K562 (cell line): ENCODE results near the gene GET3. TPM values are rescaled to one million over a fixed set of nuclear protein-coding genes. Genes with fewer than 3 reads are reported as not detected.

Source experiments
- ATAC-seq: fragments of 200-7000 bp; cut with Tn5 transposase; 3 replicates; pipeline ENCODE4 v1.9.1; 2020; ENCODE audit warnings: moderate library complexity
- BruUV-seq: library from RNA; stranded (reverse); fragments of 400-500 nt; replicated peaks from 2 replicates; lab custom pipeline; 2021; lab: Mats Ljungman, UMichigan
- CTCF ChIA-PET: fragments of 300-600 bp; formaldehyde crosslinking; extraction: SDS; loops from one replicate; lab custom pipeline; 2021; ENCODE audit warnings: low intra/inter-chr PET ratio; lab: Yijun Ruan, JAX
- POLR2A ChIA-PET: fragments of 300-600, 350-650 bp; sonication (Branson Sonifier 250); formaldehyde crosslinking; extraction: SDS; loops from one replicate; lab custom pipeline; 2021; ENCODE audit warnings: antibody characterized with exemption, inconsistent platforms; lab: Yijun Ruan, JAX
- DNase-seq, 4 experiments: peaks; one replicate each; pipeline versions ENCODE4 v3.0.0 to v3.0.0-alpha.2; 2011 to 2018; ENCODE audit warnings: low spot score in 3 of 4, mixed read lengths in 3 of 4; ENCODE audit errors: extremely low read depth in 1 of 4
- FAIRE-seq: peaks from 2 replicates; lab custom pipeline; 2011; peaks lifted over from hg19 to GRCh38; lab: Jason Lieb, UNC
- H2AFZ ChIP-seq: 2 replicates; pipeline ENCODE4 v1.6.0; 2011; ENCODE audit warnings: low read depth, low read length, control low read depth, inconsistent platforms
- H3K27ac ChIP-seq: fragments of 200-600 bp; 3 replicates; pipeline ENCODE4 v1.8.0; 2011; ENCODE audit warnings: low read depth, mild to moderate bottlenecking, control low read depth, inconsistent platforms, low read length, moderate library complexity, mixed read lengths; ENCODE audit errors: extremely low read depth
- H3K27me3 ChIP-seq, 2 experiments: fragments of 300-600 bp in 1 of 2; 2 replicates in 1 of 2; 3 replicates in 1 of 2; pipeline versions ENCODE4 v1.6.0 to v1.8.0; 2011; ENCODE audit warnings: inconsistent platforms in 2 of 2, low read length in 2 of 2, mild to moderate bottlenecking in 1 of 2, mixed read lengths in 1 of 2, moderate library complexity in 1 of 2; ENCODE audit not compliant: control insufficient read depth in 2 of 2, insufficient read depth in 2 of 2
- H3K36me3 ChIP-seq: fragments of 300-600 bp; 3 replicates; pipeline ENCODE4 v1.8.0; 2011; ENCODE audit warnings: mild to moderate bottlenecking, low read length, inconsistent platforms; ENCODE audit not compliant: control insufficient read depth, insufficient read depth
- H3K4me1 ChIP-seq, 2 experiments: fragments of 200-600 bp in 1 of 2; replicated peaks in 1 of 2; 2 replicates in 1 of 2; 3 replicates in 1 of 2; pipeline versions ENCODE4 v1.5.1 to v1.8.0; 2011; ENCODE audit warnings: inconsistent platforms in 2 of 2, low read length in 2 of 2, mild to moderate bottlenecking in 1 of 2, mixed read lengths in 1 of 2, moderate library complexity in 1 of 2; ENCODE audit not compliant: control insufficient read depth in 2 of 2, insufficient read depth in 2 of 2
- H3K4me2 ChIP-seq: 2 replicates; pipeline ENCODE4 v1.6.1; 2011; ENCODE audit warnings: low read length, control low read depth, inconsistent platforms, mixed read lengths; ENCODE audit not compliant: insufficient read depth
- H3K4me3 ChIP-seq: fragments of 200-600 bp; sonication (generic), shearing (Covaris generic); 2 replicates; pipeline ENCODE4 v1.5.1; 2016; ENCODE audit warnings: control low read depth, inconsistent platforms
- H3K79me2 ChIP-seq: fragments of 200-600 bp; 3 replicates; pipeline ENCODE4 v1.8.0; 2011; ENCODE audit warnings: low read length, inconsistent platforms; ENCODE audit not compliant: control insufficient read depth, insufficient read depth
- H3K9ac ChIP-seq, 2 experiments: 2 replicates each; pipeline versions ENCODE4 v1.6.0 to v1.6.1; 2011; ENCODE audit warnings: low read depth in 2 of 2, low read length in 2 of 2, control low read depth in 1 of 2, inconsistent platforms in 1 of 2, mild to moderate bottlenecking in 1 of 2, mixed read lengths in 1 of 2; ENCODE audit not compliant: insufficient read depth in 1 of 2
- H3K9me1 ChIP-seq: one replicate; pipeline ENCODE4 v1.6.0; 2011; ENCODE audit warnings: inconsistent platforms, mild to moderate bottlenecking, low read length, moderate library complexity; ENCODE audit not compliant: control insufficient read depth, insufficient read depth
- H3K9me3 ChIP-seq: replicated peaks from 2 replicates; pipeline ENCODE4 v1.5.1; 2011; ENCODE audit warnings: low read depth, low read length, inconsistent platforms; ENCODE audit not compliant: control insufficient read depth, insufficient read depth
- H4K20me1 ChIP-seq: replicated peaks from 2 replicates; pipeline ENCODE4 v1.6.1; 2011; ENCODE audit warnings: low read length, inconsistent platforms, mixed read lengths; ENCODE audit not compliant: control insufficient read depth, insufficient read depth
- AFF4 ChIP-seq: sonication (generic); formaldehyde crosslinking; IDR thresholded peaks from 2 replicates; pipeline ENCODE4 v1.8.0; 2023; ENCODE audit warnings: mild to moderate bottlenecking, missing genetic modification reagents
- ARNT ChIP-seq, 2 experiments: fragments of 450-650 bp; IDR thresholded peaks; 2 replicates each; pipeline ENCODE4 v1.6.1; 2016; ENCODE audit warnings: mild to moderate bottlenecking in 1 of 2
- GATA2 ChIP-seq: sonication (generic); formaldehyde crosslinking; IDR thresholded peaks from 2 replicates; pipeline ENCODE4 v1.4.0; 2020; ENCODE audit warnings: mild to moderate bottlenecking, missing genetic modification reagents
- ID3 ChIP-seq, 2 experiments: fragments of 250-450 bp in 1 of 2; fragments of 450-650 bp in 1 of 2; sonication (Bioruptor Pico) in 1 of 2; IDR thresholded peaks; 2 replicates each; pipeline versions ENCODE4 v1.6.1 to v1.8.0; 2016 to 2021; ENCODE audit warnings: mild to moderate bottlenecking in 2 of 2, moderate library complexity in 2 of 2, missing compliant biosample characterization in 1 of 2, missing genetic modification characterization in 1 of 2
- NR1H2 ChIP-seq: sonication (generic); formaldehyde crosslinking; IDR thresholded peaks from 2 replicates; pipeline ENCODE4 v1.4.0; 2020; ENCODE audit warnings: mild to moderate bottlenecking, missing genetic modification reagents
- PTBP1 ChIP-seq: fragments of 200-400 bp; formaldehyde crosslinking; IDR thresholded peaks from 2 replicates; pipeline ENCODE4 v1.6.1; 2017; ENCODE audit warnings: low read depth, low read length
- RBM25 ChIP-seq: fragments of 200-400 bp; formaldehyde crosslinking; IDR thresholded peaks from 2 replicates; pipeline ENCODE4 v1.6.1; 2018; ENCODE audit warnings: low read length, low read depth, moderate library complexity; ENCODE audit not compliant: severe bottlenecking
- SMAD2 ChIP-seq: fragments of 150-350 bp; IDR thresholded peaks from 2 replicates; pipeline ENCODE4 v1.6.1; 2014; ENCODE audit warnings: low read depth, mild to moderate bottlenecking, low read length
- U2AF1 ChIP-seq: fragments of 200-400 bp; formaldehyde crosslinking; optimal IDR thresholded peaks from 2 replicates; pipeline ENCODE3; 2017; ENCODE audit warnings: mild to moderate bottlenecking, low read depth, low read length, moderate library complexity
- ZBTB43 ChIP-seq: sonication (generic); formaldehyde crosslinking; IDR thresholded peaks from 2 replicates; pipeline ENCODE4 v1.8.0; 2023; ENCODE audit warnings: mild to moderate bottlenecking, missing genetic modification reagents
- ZNF584 ChIP-seq: fragments of 200-800 bp; sonication (Bioruptor generic); IDR thresholded peaks from 2 replicates; pipeline ENCODE4 v1.6.1; 2016; ENCODE audit warnings: low read depth, mild to moderate bottlenecking, missing genetic modification characterization, missing compliant biosample characterization
- WGBS: fragments of 100-300 bp; shearing (Covaris generic); methylation state at CpG from one replicate; pipeline ENCODE4 v1.1.6; 2016; ENCODE audit warnings: low coverage, mixed read lengths; ENCODE audit not compliant: insufficient coverage; ENCODE audit errors: missing lambda C conversion rate; 5-methylcytosine and 5-hydroxymethylcytosine counted together
- in situ Hi-C: fragments of 300-500 bp; cut with MboI; formaldehyde crosslinking; loops from 4 replicates; pipeline ENCODE4 v1.15.0; 2018; ENCODE audit warnings: inconsistent platforms, mixed read lengths
- intact Hi-C: fragments of 100-400 bp; cut with micrococcal nuclease; formaldehyde crosslinking; loops from 2 replicates; pipeline ENCODE4 v1.14.2; 2022
- polyA plus RNA-seq, 8 experiments: library from polyadenylated mRNA; depleted of rRNA in 4 of 8; stranded (reverse) in 5 of 8; unstranded in 3 of 8; fragments of >200 nt; fragmentation: Nextera tagmentation in 2 of 8; fragmentation: Illumina TruSeq in 1 of 8; extraction: Ambion mirVana in 2 of 8; extraction: Trizol in 1 of 8; gene quantifications; 2 replicates each; pipeline versions ENCODE4 v1.2.1 to v1.2.3, GENCODE V29; 2011 to 2014; ENCODE audit warnings: inconsistent platforms in 1 of 8, missing spikeins in 1 of 8
- total RNA-seq, 7 experiments: library from RNA; depleted of rRNA in 6 of 7; stranded (reverse); fragments of >200 nt in 6 of 7; fragmentation: Illumina TruSeq in 2 of 7; extraction: Trizol in 2 of 7; gene quantifications; 2 replicates each; pipeline versions ENCODE4 v1.2.1 to v1.2.3, GENCODE V29; 2011 to 2021; ENCODE audit warnings: low replicate concordance in 1 of 7

GET3 gene
- total and polyA plus RNA-seq, 9 of the 15 experiments (the other 6 are each of a cell fraction or from before 2014, with no cell fraction given), result 8.3 to 83.5 (median 51.8) TPM

GRCh38 chr19:12794971-12795381, 57.7 kb downstream of the GET3 start (continued):
- TF ChIP-seq ZBTB43 (CRISPR knock-in tag), result no peak
- TF ChIP-seq ID3 (CRISPR knock-in tag; IDR thresholded peaks at IDR 0.05), result no peak
- no peak for TF ChIP-seq ID3 (tag; IDR thresholded peaks at IDR 0.05)
- TF ChIP-seq, all 486 proteins: peak for 0

DNA sequence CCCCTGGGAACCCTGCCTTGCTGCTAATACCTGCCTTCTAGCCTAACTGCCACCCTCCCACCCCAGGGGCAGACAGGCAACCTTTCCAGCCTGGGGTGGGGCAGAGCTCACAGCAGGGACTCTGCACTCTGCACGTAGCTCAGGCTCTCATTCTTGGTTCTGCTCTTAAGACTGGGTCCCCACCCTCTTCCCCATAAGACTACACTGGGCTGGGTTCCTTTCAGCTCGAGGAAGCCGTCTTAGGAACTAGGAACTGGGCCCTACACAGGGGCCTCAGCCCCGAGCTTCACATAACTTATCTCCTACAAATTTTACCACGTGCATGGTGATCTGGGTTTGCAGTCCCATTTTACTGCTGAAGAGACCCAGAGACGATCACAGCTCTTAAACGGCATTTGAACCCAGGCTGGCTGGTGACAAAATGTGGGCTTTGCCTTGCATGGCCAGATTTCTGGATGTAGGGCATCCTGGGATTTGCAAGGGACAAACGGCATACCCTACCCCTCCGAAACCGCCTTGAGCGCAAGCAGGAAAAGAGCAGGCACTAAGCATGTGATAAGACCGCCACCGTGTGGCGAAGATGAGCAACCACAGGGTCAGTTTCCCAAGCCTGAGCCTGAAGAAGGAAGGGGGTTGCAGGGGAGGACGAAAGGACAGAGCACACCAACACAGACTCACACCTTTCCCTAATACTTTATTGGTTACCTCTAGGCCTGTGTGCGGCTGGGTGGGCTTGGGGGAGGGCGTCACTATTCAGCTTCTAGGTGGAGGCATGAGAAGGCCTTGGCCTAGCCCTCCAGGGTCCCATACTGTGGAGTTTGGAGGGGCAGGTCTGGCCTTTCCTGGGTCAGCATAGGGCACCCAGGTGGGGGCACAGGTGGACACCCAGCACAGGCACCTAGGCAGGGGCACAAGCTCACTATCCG, 59.1 kb downstream of the GET3 start:
- H3K9ac ChIP-seq, result peak overlapping the region; percentile 46 to 75
- no peak overlapping the region for H3K4me3 ChIP-seq
- peaks cover 13% of the 10 kb centered on the region; the same call in 1 of the 2 replicates for H4K20me1 ChIP-seq
- peaks cover 26 to 64% of the 10 kb centered on the region in 2 experiments for H3K4me1 ChIP-seq
- no peaks in the 10 kb centered on the region for H3K9me3 ChIP-seq
- no TSS peak for BruUV-seq
- POLR2A ChIA-PET, result interaction anchor here (0.7 to 2.3 kb wide), 12 partner anchors 10 to 185 kb away, joined by 3 to 14 read pairs (median 4); partner anchors contain the start of genes RNASEH2A, ZNF490 and ZNF791
- FAIRE-seq (peak; percentile 97), DNase-seq (peak; percentile 51 to 93 (median 62)), ATAC-seq (peak; percentile 61)
- CTCF ChIA-PET, result interaction anchor here (0.9 to 2.6 kb wide), 6 partner anchors 20 to 79 kb away, joined by 3 to 30 read pairs (median 6); partner anchors contain the start of genes HOOK2 and TRIR
- peak overlapping the region; percentile 77 for H3K4me2 ChIP-seq
- H3K79me2 ChIP-seq, result peaks cover 47% of the 10 kb centered on the region
- no peaks in the 10 kb centered on the region for H3K9me1 ChIP-seq
- H2AFZ ChIP-seq, result peak overlapping the region; percentile 69
- WGBS, result 4% methylated on average over 16 of the region's 18 CpGs
- peak overlapping the region; percentile 48 for H3K27ac ChIP-seq
- H3K36me3 ChIP-seq, result peaks cover 33% of the 10 kb centered on the region; the same call in 2 of the 3 replicates
- in situ Hi-C loops (loop anchor here (5.0 kb wide), 1 partner anchor 84 kb away; no protein-coding TSS in a partner anchor), intact Hi-C loops (loop anchor here (1.0 to 10.0 kb wide), 4 partner anchors 19 to 232 kb away; no protein-coding TSS in a partner anchor)
- H3K27me3 ChIP-seq, result no peaks in the 10 kb centered on the region
- TF ChIP-seq GATA2 (CRISPR knock-in tag) (no peak), ZNF584 (no peak), ARNT (IDR thresholded peaks at IDR 0.05) (0 out of 4 replicates have a peak, but pooled peaks of 1 of the 2 experiments have one; percentile 45), NR1H2 (CRISPR knock-in tag) (no peak), AFF4 (CRISPR knock-in tag) (no peak), PTBP1 (no peak), U2AF1 (no peak), RBM25 (no peak), SMAD2 (no peak)
